IMR-90 (cell line): ENCODE data around the gene ROBO1.
A peak's percentile ranks its signal among the peaks of the same experiment; 100 is the strongest.

Experiments
- BHLHE40 ChIP-seq: fragments of 150-350 bp; IDR thresholded peaks from 2 replicates; pipeline ENCODE4 v1.6.1; 2016; ENCODE audit warnings: mild to moderate bottlenecking, low read depth, low read length
- CHD1 ChIP-seq: IDR thresholded peaks from 2 replicates; pipeline ENCODE4 v1.6.1; 2012; ENCODE audit warnings: low read depth, low read length, improper control_type of control experiment
- ELK1 ChIP-seq: fragments of 150-350 bp; IDR thresholded peaks from 2 replicates; pipeline ENCODE4 v1.6.1; 2016; ENCODE audit warnings: low read depth, mild to moderate bottlenecking, low read length, moderate library complexity, borderline replicate concordance
- FOS ChIP-seq: fragments of 150-350 bp; IDR thresholded peaks from 2 replicates; pipeline ENCODE4 v1.6.1; 2016; ENCODE audit warnings: low read depth, low read length
- POLR2A ChIP-seq: IDR thresholded peaks from 2 replicates; pipeline ENCODE4 v1.6.1; 2012; ENCODE audit warnings: mild to moderate bottlenecking, low read depth, low read length
- TF ChIP-seq, protein P1 (sequence below): conservative IDR thresholded peaks from 2 replicates; pipeline ENCODE4 v1.5.1; 2012; ENCODE audit warnings: mild to moderate bottlenecking, low read depth, low read length, improper control_type of control experiment

DNA sequence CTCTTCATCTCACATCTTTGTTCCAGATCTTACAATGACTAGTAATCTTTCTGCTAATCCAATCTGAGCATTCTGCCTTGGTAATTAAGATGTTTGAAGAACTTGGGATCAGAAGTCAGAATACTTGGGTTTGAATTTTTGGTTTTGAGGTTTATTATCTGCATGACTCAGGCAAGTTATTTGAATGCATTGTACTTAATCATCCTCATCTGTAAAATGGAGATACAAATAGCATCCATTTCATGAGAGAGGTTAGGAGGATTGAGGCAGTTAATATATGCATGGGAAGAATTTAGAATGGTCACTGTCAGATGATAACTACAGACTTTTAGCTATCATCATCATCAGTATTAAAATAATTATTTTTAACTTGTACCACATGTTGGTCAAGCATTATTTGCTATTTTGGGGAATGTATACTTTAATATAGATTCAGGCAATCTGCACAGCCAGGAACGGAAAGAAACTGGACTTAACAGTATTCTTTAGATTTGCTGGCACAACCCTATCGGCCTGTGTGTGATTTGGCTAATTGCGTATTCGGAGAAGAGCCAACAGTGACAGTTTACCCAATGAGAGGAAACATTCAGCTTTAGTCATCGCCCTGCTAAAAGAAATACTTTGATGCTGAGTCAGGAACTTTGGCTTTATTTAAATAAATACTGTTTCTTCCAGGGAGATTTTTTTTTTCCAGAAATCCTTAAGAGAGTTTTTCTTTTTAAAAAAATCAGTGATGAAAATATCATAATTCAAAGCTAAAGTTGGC lies 600.0 kb downstream of the ROBO1 start:
- TF ChIP-seq, protein P1, sequence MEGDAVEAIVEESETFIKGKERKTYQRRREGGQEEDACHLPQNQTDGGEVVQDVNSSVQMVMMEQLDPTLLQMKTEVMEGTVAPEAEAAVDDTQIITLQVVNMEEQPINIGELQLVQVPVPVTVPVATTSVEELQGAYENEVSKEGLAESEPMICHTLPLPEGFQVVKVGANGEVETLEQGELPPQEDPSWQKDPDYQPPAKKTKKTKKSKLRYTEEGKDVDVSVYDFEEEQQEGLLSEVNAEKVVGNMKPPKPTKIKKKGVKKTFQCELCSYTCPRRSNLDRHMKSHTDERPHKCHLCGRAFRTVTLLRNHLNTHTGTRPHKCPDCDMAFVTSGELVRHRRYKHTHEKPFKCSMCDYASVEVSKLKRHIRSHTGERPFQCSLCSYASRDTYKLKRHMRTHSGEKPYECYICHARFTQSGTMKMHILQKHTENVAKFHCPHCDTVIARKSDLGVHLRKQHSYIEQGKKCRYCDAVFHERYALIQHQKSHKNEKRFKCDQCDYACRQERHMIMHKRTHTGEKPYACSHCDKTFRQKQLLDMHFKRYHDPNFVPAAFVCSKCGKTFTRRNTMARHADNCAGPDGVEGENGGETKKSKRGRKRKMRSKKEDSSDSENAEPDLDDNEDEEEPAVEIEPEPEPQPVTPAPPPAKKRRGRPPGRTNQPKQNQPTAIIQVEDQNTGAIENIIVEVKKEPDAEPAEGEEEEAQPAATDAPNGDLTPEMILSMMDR = no peak
- TF ChIP-seq ELK1 = no peak
- TF ChIP-seq POLR2A = no peak
- no peak for TF ChIP-seq CHD1
- TF ChIP-seq FOS = peak; percentile 87
- no peak for TF ChIP-seq BHLHE40
